Panc1 (cell line): ENCODE data around the gene RHOU. TPM values are rescaled to one million over a fixed set of nuclear protein-coding genes. Genes with fewer than 3 reads are reported as not detected.

Experiments used
- ATAC-seq: fragments of 200-7000 bp; cut with Tn5 transposase; 2 replicates; pipeline ENCODE4 v1.9.1; 2020; ENCODE audit warnings: mild to moderate bottlenecking, moderate library complexity
- BruUV-seq: library from RNA; stranded (reverse); fragments of 400-500 nt; replicated peaks from 2 replicates; lab custom pipeline; 2021; lab: Mats Ljungman, UMichigan
- CTCF ChIA-PET: fragments of 300-600 bp; sonication (Branson Sonifier 250); formaldehyde crosslinking; loops from one replicate; lab custom pipeline; 2022; ENCODE audit warnings: antibody characterized with exemption; lab: Charles Lee
- POLR2A ChIA-PET: fragments of 300-600 bp; sonication (Branson Sonifier 250); formaldehyde crosslinking; loops from one replicate; lab custom pipeline; 2022; ENCODE audit warnings: antibody characterized with exemption; lab: Charles Lee
- DNase-seq: peaks from one replicate; pipeline ENCODE4 v3.0.0-alpha.2; 2010; ENCODE audit warnings: low read depth, low spot score
- H3K27ac ChIP-seq: 2 replicates; pipeline ENCODE4 v1.5.1; 2011; ENCODE audit warnings: mild to moderate bottlenecking, low read length, inconsistent platforms
- H3K27me3 ChIP-seq: fragments of 200-500 bp; sonication (Bioruptor generic); 2 replicates; pipeline ENCODE4 v1.6.0; 2014; ENCODE audit warnings: low read length, inconsistent platforms; ENCODE audit not compliant: control insufficient read depth, insufficient read depth
- H3K36me3 ChIP-seq: fragments of 200-500 bp; sonication (Bioruptor generic); 2 replicates; pipeline ENCODE4 v1.5.1; 2014; ENCODE audit warnings: inconsistent platforms, mild to moderate bottlenecking, low read length, moderate library complexity; ENCODE audit not compliant: control insufficient read depth, insufficient read depth
- H3K4me1 ChIP-seq: 2 replicates; pipeline ENCODE4 v1.5.1; 2011; ENCODE audit warnings: inconsistent platforms, mild to moderate bottlenecking, low read length, moderate library complexity; ENCODE audit not compliant: control insufficient read depth, insufficient read depth
- H3K4me3 ChIP-seq, 2 experiments: 2 replicates each; pipeline ENCODE4 v1.5.1; 2011 to 2012; ENCODE audit warnings: low read depth in 2 of 2, low read length in 2 of 2, mild to moderate bottlenecking in 2 of 2, inconsistent platforms in 1 of 2, moderate library complexity in 1 of 2
- H3K9me3 ChIP-seq: fragments of 200-500 bp; sonication (Bioruptor generic); 2 replicates; pipeline ENCODE4 v1.5.1; 2014; ENCODE audit warnings: low read depth, mild to moderate bottlenecking, inconsistent platforms, low read length, moderate library complexity; ENCODE audit not compliant: control insufficient read depth, insufficient read depth
- CTCF ChIP-seq: fragments of 450-650 bp; IDR thresholded peaks from 2 replicates; pipeline ENCODE4 v1.5.1; 2017; ENCODE audit warnings: mild to moderate bottlenecking
- POLR2AphosphoS5 ChIP-seq: IDR thresholded peaks from 2 replicates; pipeline ENCODE4 v1.6.1; 2012; ENCODE audit warnings: mild to moderate bottlenecking, low read depth, low read length, moderate library complexity
- REST ChIP-seq, 2 experiments: IDR thresholded peaks; 2 replicates each; pipeline ENCODE4 v1.6.1; 2011 to 2012; ENCODE audit warnings: low read depth in 2 of 2, control low read depth in 1 of 2, low read length in 1 of 2, mild to moderate bottlenecking in 1 of 2, moderate library complexity in 1 of 2; ENCODE audit not compliant: insufficient read depth in 1 of 2
- SIN3A ChIP-seq: IDR thresholded peaks from 2 replicates; pipeline ENCODE4 v1.6.1; 2012; ENCODE audit warnings: low read depth, mild to moderate bottlenecking, low read length, moderate library complexity, borderline replicate concordance; ENCODE audit not compliant: insufficient read depth
- TCF7L2 ChIP-seq: IDR thresholded peaks from 2 replicates; pipeline ENCODE4 v1.6.1; 2011; ENCODE audit warnings: mild to moderate bottlenecking, low read depth, low read length, inconsistent platforms
- in situ Hi-C: cut with HindIII; loops from 2 replicates; pipeline ENCODE4 v1.10.0; 2016; ENCODE audit warnings: low sequenced_read_pairs, low pct_unique_long_range_greater_than_20kb
- intact Hi-C: fragments of 100-400 bp; cut with micrococcal nuclease; formaldehyde crosslinking; loops from one replicate; pipeline ENCODE4 v1.10.0; 2022; ENCODE audit not compliant: unreplicated experiment
- total RNA-seq: library from RNA; stranded (reverse); gene quantifications from one replicate; pipeline ENCODE4 v1.2.1, GENCODE V29; 2021; ENCODE audit not compliant: unreplicated experiment

Gene RHOU
- total RNA-seq, 1 experiment from 2014 or later: 9.2 TPM

GRCh38 chr1:228794810-228795209 is 59.5 kb downstream of the RHOU start:
- intact Hi-C loops: no loop called here
- Histone ChIP-seq H3K27me3 (0 out of 2 replicates have a peak, but pooled peaks cover 4% of the 10 kb centered on the region), H3K27ac (no peak overlapping the region), H3K4me3 (no peak overlapping the region), H3K9me3 (no peaks in the 10 kb centered on the region), H3K36me3 (no peaks in the 10 kb centered on the region), H3K4me1 (no peaks in the 10 kb centered on the region)
- ChIA-PET POLR2A (interaction anchor here (0.6 kb wide), 1 partner anchor 1692 kb away, joined by 3 read pairs; no protein-coding TSS in a partner anchor), CTCF (interaction anchor here (0.5 kb wide), 1 partner anchor 35 kb away, joined by 3 read pairs; no protein-coding TSS in a partner anchor)
- in situ Hi-C loops: no loop called here
- no TSS peak for BruUV-seq
- ATAC-seq: no peak
- DNase-seq: no peak
- TF ChIP-seq TCF7L2: no peak
- TF ChIP-seq CTCF: no peak
- TF ChIP-seq POLR2AphosphoS5: no peak
- TF ChIP-seq REST (IDR thresholded peaks at IDR 0.05; ENCODE audit: insufficient read depth in 1 of 2, low read depth in 2 of 2, low read length in 1 of 2): no peak
- no peak for TF ChIP-seq SIN3A

GRCh38 chr1:228795596-228795995 is 60.3 kb downstream of the RHOU start:
- Histone ChIP-seq H3K4me1 (no peaks in the 10 kb centered on the region), H3K4me3 (no peak overlapping the region), H3K9me3 (no peaks in the 10 kb centered on the region), H3K27ac (no peak overlapping the region), H3K36me3 (no peaks in the 10 kb centered on the region), H3K27me3 (peaks cover 4% of the 10 kb centered on the region; the same call in 1 of the 2 replicates)
- intact Hi-C loops: no loop called here
- DNase-seq (no peak), ATAC-seq (no peak)
- ChIA-PET POLR2A (no interaction called here), CTCF (interaction anchor here (0.6 kb wide), 1 partner anchor 20 kb away, joined by 13 read pairs; no protein-coding TSS in a partner anchor)
- no peak for TF ChIP-seq REST (IDR thresholded peaks at IDR 0.05; ENCODE audit: insufficient read depth in 1 of 2, low read depth in 2 of 2, low read length in 1 of 2)
- TF ChIP-seq CTCF: no peak
- TF ChIP-seq POLR2AphosphoS5: no peak
- no peak for TF ChIP-seq TCF7L2
- TF ChIP-seq SIN3A: no peak
- in situ Hi-C loops: no loop called here
- BruUV-seq: no TSS peak

Other genes with a start within 250 kb of the RHOU start
- 143 TPM for gene RNF187, start 248.1 kb upstream of the RHOU start, total RNA-seq